ENCODE measurements around the gene USP6.
"Not testable (repeated sequence)": the region's sequence is repeated elsewhere in the genome, so short reads cannot be mapped to it uniquely, and the experiment has no call there.

DNA sequence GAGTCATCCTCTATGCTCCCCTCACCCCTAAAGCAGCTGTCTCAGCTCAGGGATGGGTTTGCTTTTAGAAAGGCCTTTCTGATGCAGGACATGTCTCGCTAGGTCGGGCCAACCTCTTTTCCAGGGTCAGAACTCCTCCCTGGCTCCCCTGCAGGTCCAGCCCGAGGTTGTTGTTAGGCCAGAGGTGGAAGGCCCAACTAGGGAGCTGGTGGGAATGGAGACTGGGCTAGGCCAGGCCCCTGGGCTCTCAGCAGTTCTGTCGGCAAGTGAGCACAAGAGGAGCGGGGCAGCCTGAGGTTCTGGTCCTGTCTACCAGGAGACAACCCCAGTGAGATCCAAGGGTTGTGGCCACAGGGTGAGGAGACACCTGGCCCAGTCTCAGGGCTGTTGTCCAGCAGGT, 14.9 kb downstream of the USP6 start:
- TF ChIP-seq POLR2A, TAF1 (IDR thresholded peaks at IDR 0.05; ENCODE audit: low read depth, low read length): not testable (repeated sequence)
